ENCODE measurements around the gene GPX8.
A peak's percentile ranks its signal among the peaks of the same experiment; 100 is the strongest.

The GPX8 gene

DNA sequence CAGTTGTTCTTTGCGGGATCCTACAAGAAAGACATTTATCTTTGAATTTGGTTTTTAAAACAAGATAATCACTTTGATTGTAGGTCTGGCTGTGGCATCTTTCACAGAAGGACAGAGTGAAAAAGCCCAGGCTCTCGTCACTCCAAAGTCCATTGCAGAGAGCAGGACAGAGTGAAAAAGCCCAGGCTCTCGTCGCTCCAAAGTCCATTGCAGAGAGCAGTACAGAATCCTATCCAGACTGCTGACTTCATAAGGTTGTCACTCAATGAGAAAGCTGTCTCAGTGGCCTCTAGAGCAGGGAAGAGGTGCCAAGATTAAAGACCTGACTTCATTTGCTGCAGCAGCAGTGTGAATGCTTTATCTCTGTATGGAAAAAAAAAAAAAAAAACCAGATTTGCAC, 16.3 kb upstream of the GPX8 start:
- H3K36me3 ChIP-seq (ENCODE audit: insufficient read depth, low read length), result no peaks in the 10 kb centered on the region
- no peak overlapping the region for H3K4me2 ChIP-seq (ENCODE audit: insufficient read depth, low read length)
- H3K4me1 ChIP-seq (ENCODE audit: insufficient read depth, low read length), result peaks cover 6% of the 10 kb centered on the region
- DNase-seq (no peak), ATAC-seq (ENCODE audit: insufficient read depth, low read depth) (no peak)
- H3K4me3 ChIP-seq (ENCODE audit: low read depth in 1 of 2, low read length in 2 of 2), result no peak overlapping the region
- H3K79me2 ChIP-seq (ENCODE audit: insufficient read depth, low read length), result no peaks in the 10 kb centered on the region
- no peak overlapping the region for H3K9ac ChIP-seq (ENCODE audit: low read depth, low read length)
- no peak overlapping the region for H2AFZ ChIP-seq (ENCODE audit: low read depth, low read length)
- H3K27me3 ChIP-seq (ENCODE audit: insufficient read depth, low read length, poor library complexity), result peaks cover 10% of the 10 kb centered on the region
- H3K9me3 ChIP-seq (ENCODE audit: insufficient read depth, low read length, severe bottlenecking), result no peaks in the 10 kb centered on the region
- TF ChIP-seq, protein P1, sequence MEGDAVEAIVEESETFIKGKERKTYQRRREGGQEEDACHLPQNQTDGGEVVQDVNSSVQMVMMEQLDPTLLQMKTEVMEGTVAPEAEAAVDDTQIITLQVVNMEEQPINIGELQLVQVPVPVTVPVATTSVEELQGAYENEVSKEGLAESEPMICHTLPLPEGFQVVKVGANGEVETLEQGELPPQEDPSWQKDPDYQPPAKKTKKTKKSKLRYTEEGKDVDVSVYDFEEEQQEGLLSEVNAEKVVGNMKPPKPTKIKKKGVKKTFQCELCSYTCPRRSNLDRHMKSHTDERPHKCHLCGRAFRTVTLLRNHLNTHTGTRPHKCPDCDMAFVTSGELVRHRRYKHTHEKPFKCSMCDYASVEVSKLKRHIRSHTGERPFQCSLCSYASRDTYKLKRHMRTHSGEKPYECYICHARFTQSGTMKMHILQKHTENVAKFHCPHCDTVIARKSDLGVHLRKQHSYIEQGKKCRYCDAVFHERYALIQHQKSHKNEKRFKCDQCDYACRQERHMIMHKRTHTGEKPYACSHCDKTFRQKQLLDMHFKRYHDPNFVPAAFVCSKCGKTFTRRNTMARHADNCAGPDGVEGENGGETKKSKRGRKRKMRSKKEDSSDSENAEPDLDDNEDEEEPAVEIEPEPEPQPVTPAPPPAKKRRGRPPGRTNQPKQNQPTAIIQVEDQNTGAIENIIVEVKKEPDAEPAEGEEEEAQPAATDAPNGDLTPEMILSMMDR (IDR thresholded peaks at IDR 0.05; ENCODE audit: borderline replicate concordance, extremely low read depth, low read length, poor library complexity, severe bottlenecking), result no peak
- TF ChIP-seq EZH2 (IDR thresholded peaks at IDR 0.05; ENCODE audit: borderline replicate concordance, low read depth, low read length, severe bottlenecking), result no peak
- no peaks in the 10 kb centered on the region for H4K20me1 ChIP-seq (ENCODE audit: insufficient read depth, low read length)
- no peak overlapping the region for H3K27ac ChIP-seq (ENCODE audit: low read length)

DNA sequence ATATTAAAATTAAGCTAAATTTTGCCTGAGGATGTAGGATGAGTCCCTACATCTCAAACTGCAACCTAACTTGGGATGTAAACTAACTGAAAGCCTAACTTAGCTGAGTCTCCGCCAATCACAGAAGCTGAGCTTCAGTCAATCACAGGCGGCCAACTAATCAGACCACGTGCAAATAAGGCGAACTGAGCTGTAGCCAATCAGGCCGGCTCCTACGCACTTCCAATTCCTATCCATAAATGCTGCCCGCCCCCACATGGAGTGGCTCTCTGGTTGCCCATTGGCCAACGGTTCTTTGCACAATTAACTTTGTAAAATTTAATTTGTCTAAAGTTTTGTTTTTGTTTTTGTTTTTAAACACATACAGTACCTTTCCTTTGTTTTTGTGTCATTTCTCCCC, 13.9 kb upstream of the GPX8 start:
- Histone ChIP-seq H3K79me2 (ENCODE audit: insufficient read depth, low read length) (no peaks in the 10 kb centered on the region), H3K9ac (ENCODE audit: low read depth, low read length) (no peak overlapping the region), H2AFZ (ENCODE audit: low read depth, low read length) (no peak overlapping the region), H3K9me3 (ENCODE audit: insufficient read depth, low read length, severe bottlenecking) (no peaks in the 10 kb centered on the region), H3K27me3 (ENCODE audit: insufficient read depth, low read length, poor library complexity) (peaks cover 10% of the 10 kb centered on the region), H4K20me1 (ENCODE audit: insufficient read depth, low read length) (no peaks in the 10 kb centered on the region), H3K4me1 (ENCODE audit: insufficient read depth, low read length) (peaks cover 6% of the 10 kb centered on the region), H3K36me3 (ENCODE audit: insufficient read depth, low read length) (no peaks in the 10 kb centered on the region), H3K4me3 (ENCODE audit: low read depth in 1 of 2, low read length in 2 of 2) (no peak overlapping the region), H3K4me2 (ENCODE audit: insufficient read depth, low read length) (peak overlapping the region; percentile 41; the same call in 1 of the 2 replicates), H3K27ac (ENCODE audit: low read length) (no peak overlapping the region)
- no peak for DNase-seq
- ATAC-seq (ENCODE audit: insufficient read depth, low read depth), result no peak
- TF ChIP-seq, protein P1 (IDR thresholded peaks at IDR 0.05; ENCODE audit: borderline replicate concordance, extremely low read depth, low read length, poor library complexity, severe bottlenecking), result no peak
- TF ChIP-seq EZH2 (IDR thresholded peaks at IDR 0.05; ENCODE audit: borderline replicate concordance, low read depth, low read length, severe bottlenecking), result no peak

DNA sequence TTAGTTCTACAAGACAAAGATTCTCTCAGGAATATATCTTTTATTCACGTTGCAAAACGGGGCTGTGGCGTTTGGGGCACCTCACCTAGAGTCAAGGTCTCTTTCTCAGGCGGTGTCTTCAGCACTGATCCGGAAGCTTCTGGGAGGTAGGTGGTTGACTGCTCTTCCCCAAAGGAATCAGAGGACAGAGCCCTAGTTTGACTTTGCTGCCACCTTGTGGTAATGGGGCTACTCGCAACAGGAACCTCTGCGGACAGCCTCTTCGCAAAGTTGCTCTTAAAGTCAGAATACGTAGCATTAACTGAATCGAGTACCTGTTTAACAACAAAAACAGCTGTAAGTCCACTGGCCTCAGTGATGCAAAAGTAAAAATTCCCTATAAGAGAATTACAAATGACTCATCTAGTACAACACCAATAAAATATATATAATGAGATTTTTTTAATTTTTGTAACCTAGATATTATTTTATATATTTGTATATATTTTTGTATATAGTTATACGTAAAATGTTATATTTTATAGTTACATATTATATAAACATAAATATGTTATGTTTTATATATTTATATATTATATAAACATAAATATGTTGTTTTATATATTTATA, 13.3 kb upstream of the GPX8 start:
- DNase-seq (peak; percentile 86), ATAC-seq (ENCODE audit: insufficient read depth, low read depth) (peak; percentile 100)
- H2AFZ ChIP-seq (ENCODE audit: low read depth, low read length), result no peak overlapping the region
- H3K4me1 ChIP-seq (ENCODE audit: insufficient read depth, low read length), result peaks cover 6% of the 10 kb centered on the region
- H3K9me3 ChIP-seq (ENCODE audit: insufficient read depth, low read length, severe bottlenecking), result no peaks in the 10 kb centered on the region
- TF ChIP-seq EZH2 (IDR thresholded peaks at IDR 0.05; ENCODE audit: borderline replicate concordance, low read depth, low read length, severe bottlenecking), result no peak
- TF ChIP-seq, protein P1 (IDR thresholded peaks at IDR 0.05; ENCODE audit: borderline replicate concordance, extremely low read depth, low read length, poor library complexity, severe bottlenecking), result peak; percentile 98
- peaks cover 10% of the 10 kb centered on the region for H3K27me3 ChIP-seq (ENCODE audit: insufficient read depth, low read length, poor library complexity)
- H3K4me2 ChIP-seq (ENCODE audit: insufficient read depth, low read length), result peak overlapping the region; percentile 41; the same call in 1 of the 2 replicates
- no peaks in the 10 kb centered on the region for H3K79me2 ChIP-seq (ENCODE audit: insufficient read depth, low read length)
- no peak overlapping the region for H3K27ac ChIP-seq (ENCODE audit: low read length)
- no peaks in the 10 kb centered on the region for H4K20me1 ChIP-seq (ENCODE audit: insufficient read depth, low read length)
- no peak overlapping the region for H3K4me3 ChIP-seq (ENCODE audit: low read depth in 1 of 2, low read length in 2 of 2)
- no peak overlapping the region for H3K9ac ChIP-seq (ENCODE audit: low read depth, low read length)
- H3K36me3 ChIP-seq (ENCODE audit: insufficient read depth, low read length), result no peaks in the 10 kb centered on the region
